NCI-H1105 treated with DMSO at 0.1 percent for 48 hours (cell line): ENCODE results near the gene AADACL3.
"Not testable (repeated sequence)": the region's sequence is repeated elsewhere in the genome, so short reads cannot be mapped to it uniquely, and the experiment has no call there.

Source experiments
- DNase-seq: peaks from one replicate; lab custom pipeline; 2025; lab: John Stamatoyannopoulos, UW

The AADACL3 gene

GRCh38 chr1:12715896-12716437 is at the start of gene AADACL3:
TSS of gene AADACL3 (plus strand) at chr1:12716110. CDS start at chr1:12716177, 67 bp downstream.
- DNase-seq: no peak

GRCh38 chr1:12666141-12666735 is 49.7 kb upstream of the AADACL3 start:
- DNase-seq: no peak

GRCh38 chr1:12669529-12670068 is 46.3 kb upstream of the AADACL3 start:
- DNase-seq: no peak

GRCh38 chr1:12674358-12674757 is 41.6 kb upstream of the AADACL3 start:
- no peak for DNase-seq

GRCh38 chr1:12676122-12676521 is 39.8 kb upstream of the AADACL3 start:
- not testable (repeated sequence) for DNase-seq

- DNase-seq: no peak
These were observed 38.3 kb upstream of the AADACL3 start for GRCh38 chr1:12677565-12677964.

GRCh38 chr1:12678350-12678749 is 37.6 kb upstream of the AADACL3 start:
- peak; percentile 3 for DNase-seq

- no peak for DNase-seq
These were observed 37.1 kb upstream of the AADACL3 start for GRCh38 chr1:12678820-12679219.

GRCh38 chr1:12690156-12690555 is 25.8 kb upstream of the AADACL3 start:
- no peak for DNase-seq

- no peak for DNase-seq
These were observed 22.7 kb upstream of the AADACL3 start for GRCh38 chr1:12692967-12693782.

- DNase-seq: no peak
These were observed 19.3 kb upstream of the AADACL3 start for GRCh38 chr1:12696658-12697057.

GRCh38 chr1:12697397-12697796 is 18.5 kb upstream of the AADACL3 start:
- DNase-seq: no peak

- DNase-seq: no peak
These were observed 12.0 kb upstream of the AADACL3 start for GRCh38 chr1:12703821-12704451.

- no peak for DNase-seq
These were observed 9.8 kb upstream of the AADACL3 start for GRCh38 chr1:12706061-12706460.

- DNase-seq: no peak
These were observed 7.4 kb upstream of the AADACL3 start for GRCh38 chr1:12708396-12709090.

- DNase-seq: no peak
These were observed 6.8 kb upstream of the AADACL3 start for GRCh38 chr1:12709091-12709491.

GRCh38 chr1:12709696-12710095 is 6.2 kb upstream of the AADACL3 start:
- DNase-seq: no peak

- DNase-seq: no peak
These were observed 4.4 kb upstream of the AADACL3 start for GRCh38 chr1:12711536-12711935.

- no peak for DNase-seq
These were observed 3.8 kb upstream of the AADACL3 start for GRCh38 chr1:12712076-12712475.

- DNase-seq: no peak
These were observed 3.0 kb upstream of the AADACL3 start for GRCh38 chr1:12712929-12713328.

GRCh38 chr1:12713651-12714050 is 2.3 kb upstream of the AADACL3 start:
- not testable (repeated sequence) for DNase-seq
